OCI-LY1 (cell line): Measurements from ENCODE around the gene SAMD5.

Experiments
- EZH2 ChIP-seq: fragments of 200-600 bp; sonication (generic), shearing (Covaris generic); IDR thresholded peaks from 2 replicates; pipeline ENCODE4 v1.8.0; 2017; ENCODE audit warnings: borderline replicate concordance, mixed run types, mild to moderate bottlenecking, antibody characterized with exemption, low read length, moderate library complexity, mixed read lengths
- TF ChIP-seq, protein P1 (sequence below): fragments of 200-600 bp; sonication (generic), shearing (Covaris generic); IDR thresholded peaks from 2 replicates; pipeline ENCODE4 v1.5.1; 2017; ENCODE audit warnings: mild to moderate bottlenecking, antibody characterized with exemption, low read length, moderate library complexity, mixed read lengths

GRCh38 chr6:147554281-147554680, 45.8 kb downstream of the SAMD5 start:
- TF ChIP-seq, protein P1, sequence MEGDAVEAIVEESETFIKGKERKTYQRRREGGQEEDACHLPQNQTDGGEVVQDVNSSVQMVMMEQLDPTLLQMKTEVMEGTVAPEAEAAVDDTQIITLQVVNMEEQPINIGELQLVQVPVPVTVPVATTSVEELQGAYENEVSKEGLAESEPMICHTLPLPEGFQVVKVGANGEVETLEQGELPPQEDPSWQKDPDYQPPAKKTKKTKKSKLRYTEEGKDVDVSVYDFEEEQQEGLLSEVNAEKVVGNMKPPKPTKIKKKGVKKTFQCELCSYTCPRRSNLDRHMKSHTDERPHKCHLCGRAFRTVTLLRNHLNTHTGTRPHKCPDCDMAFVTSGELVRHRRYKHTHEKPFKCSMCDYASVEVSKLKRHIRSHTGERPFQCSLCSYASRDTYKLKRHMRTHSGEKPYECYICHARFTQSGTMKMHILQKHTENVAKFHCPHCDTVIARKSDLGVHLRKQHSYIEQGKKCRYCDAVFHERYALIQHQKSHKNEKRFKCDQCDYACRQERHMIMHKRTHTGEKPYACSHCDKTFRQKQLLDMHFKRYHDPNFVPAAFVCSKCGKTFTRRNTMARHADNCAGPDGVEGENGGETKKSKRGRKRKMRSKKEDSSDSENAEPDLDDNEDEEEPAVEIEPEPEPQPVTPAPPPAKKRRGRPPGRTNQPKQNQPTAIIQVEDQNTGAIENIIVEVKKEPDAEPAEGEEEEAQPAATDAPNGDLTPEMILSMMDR = no peak
- no peak for TF ChIP-seq EZH2
